HG02852 (cell line): ENCODE results near the gene LHX5.

ENCODE experiments used
- ATAC-seq: cut with Tn5 transposase; IDR thresholded peaks from one replicate; pipeline ENCODE4 v1.9.1; 2021; ENCODE audit warnings: mild to moderate bottlenecking, moderate library complexity; ENCODE audit not compliant: unreplicated experiment

Gene LHX5

DNA sequence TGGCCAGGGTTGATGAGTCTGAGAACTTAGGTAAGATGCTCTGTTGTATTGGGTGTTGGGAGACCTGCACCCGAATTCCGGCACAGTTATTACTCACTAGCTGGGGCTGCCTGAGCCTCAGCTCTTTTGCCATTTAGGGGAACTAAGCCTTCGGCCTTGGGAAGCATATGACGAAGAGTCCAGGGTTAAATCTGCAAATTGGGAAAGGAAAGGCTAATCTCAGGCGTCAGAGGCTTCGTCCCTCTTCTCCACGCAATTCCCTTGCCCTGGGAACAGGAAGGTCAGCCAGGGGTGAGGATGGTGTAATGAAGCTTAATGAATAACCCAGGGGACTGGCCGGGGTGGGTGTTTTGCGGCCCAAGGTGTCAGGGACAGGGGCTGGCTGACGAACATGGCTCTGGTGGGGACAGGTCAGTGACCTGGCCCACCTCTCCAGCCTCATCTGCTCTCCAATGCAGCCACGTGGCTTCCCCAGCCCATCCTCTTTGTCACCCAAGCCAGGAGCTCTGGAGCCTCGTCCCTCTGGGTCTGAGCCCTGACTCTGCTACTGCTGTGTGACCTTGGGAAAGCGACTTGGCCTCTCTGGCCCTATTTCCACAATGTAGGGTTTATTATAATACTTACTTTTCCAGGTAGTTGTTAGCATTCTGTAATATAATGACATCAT is 53.3 kb downstream of the LHX5 start:
- ATAC-seq: no peak

DNA sequence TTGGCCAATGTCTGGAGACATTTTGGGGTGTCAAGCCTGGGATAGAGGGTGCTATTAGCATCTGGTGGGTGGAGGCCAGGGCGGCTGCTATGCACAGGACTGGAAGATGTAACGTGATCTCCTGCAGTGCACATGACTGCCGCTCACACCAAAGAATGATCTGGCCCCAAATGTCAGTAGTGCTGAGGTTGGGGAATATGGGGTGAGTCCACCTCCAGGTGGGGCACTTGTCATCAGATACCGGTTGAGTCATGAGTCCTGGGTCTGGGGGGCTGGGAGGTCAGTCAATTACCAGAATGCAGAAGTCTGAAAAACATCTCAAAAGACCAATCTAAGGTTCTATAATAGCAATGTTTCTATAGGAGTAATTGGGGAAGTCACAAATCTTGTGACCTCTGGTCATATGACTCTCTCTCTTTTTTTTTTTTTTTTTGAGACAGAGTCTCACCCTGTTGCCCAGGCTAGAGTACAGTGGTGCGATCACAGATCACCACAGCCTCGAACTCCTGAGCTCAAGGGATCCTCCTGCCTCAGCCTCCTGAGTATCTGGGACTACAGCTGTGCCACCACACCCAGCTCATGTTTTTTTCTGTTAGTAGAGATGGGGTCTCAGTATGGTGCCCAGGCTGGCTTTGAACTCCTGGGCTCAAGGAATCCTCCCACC is 55.4 kb downstream of the LHX5 start:
- ATAC-seq: no peak

DNA sequence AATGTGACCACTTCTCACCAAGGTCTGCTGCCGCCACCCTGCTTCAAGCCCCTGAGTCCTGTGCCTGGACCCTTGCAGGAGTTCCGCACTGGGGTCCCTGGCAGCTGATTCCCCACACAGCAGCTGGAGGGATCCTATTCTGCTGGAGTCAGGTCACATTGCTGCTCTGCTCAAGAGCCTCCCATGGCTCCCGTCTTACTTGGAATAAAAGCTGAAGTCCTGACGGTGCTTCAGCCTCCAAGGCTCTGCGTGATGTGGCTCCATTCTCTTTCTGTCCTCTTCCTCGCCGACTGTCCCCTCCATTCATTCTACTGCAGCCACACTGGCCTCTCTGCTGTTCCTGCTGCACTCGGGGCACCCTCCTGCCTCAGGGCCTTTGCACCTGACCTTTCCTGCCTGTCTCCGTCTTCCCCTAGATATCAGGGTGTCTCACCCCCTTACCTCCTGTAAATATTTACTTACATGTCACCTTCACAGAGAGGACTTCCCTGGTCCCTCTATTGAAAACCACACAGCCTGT is 57.1 kb downstream of the LHX5 start:
- no peak for ATAC-seq

DNA sequence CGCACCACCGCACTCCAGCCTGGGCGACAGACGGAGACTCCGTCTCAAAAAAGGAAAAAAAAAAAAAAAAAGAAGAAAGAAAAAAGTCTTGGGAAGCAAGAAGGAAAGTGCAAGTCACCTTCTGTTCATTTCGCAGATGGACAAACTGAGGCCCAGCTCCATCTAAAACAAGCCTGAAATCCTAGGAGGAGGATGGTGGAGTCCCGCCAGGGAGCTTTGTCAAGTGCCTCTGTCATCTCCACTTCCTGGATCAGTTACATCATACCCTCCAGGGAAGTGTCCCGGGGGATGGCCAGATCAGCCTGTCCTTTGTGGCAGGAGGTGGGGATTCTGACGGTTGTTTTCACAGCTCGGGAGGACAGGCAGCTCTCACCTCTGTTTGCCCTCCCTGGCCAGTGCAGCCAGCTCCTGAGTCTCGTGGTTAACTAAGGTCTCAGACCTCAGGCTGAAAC is 58.2 kb downstream of the LHX5 start:
- no peak for ATAC-seq
